GM12874 (cell line): ENCODE results near the gene CA12.

Experiments
- CTCF ChIP-seq: IDR thresholded peaks from 2 replicates; pipeline ENCODE4 v1.5.1; 2011; ENCODE audit warnings: low read depth, mild to moderate bottlenecking, control low read depth, low read length, moderate library complexity; ENCODE audit not compliant: insufficient read depth

The CA12 gene

GRCh38 chr15:63379492-63380150 lies 2.0 kb downstream of the CA12 start:
- no peak for TF ChIP-seq CTCF

GRCh38 chr15:63378946-63379345 lies 2.7 kb downstream of the CA12 start:
- no peak for TF ChIP-seq CTCF

GRCh38 chr15:63374686-63375520 lies 6.7 kb downstream of the CA12 start:
- no peak for TF ChIP-seq CTCF

- TF ChIP-seq CTCF: no peak
Observed at GRCh38 chr15:63373866-63374548, 7.6 kb downstream of the CA12 start.

GRCh38 chr15:63373330-63373729 lies 8.3 kb downstream of the CA12 start:
- no peak for TF ChIP-seq CTCF

GRCh38 chr15:63372753-63373152 lies 8.9 kb downstream of the CA12 start:
- no peak for TF ChIP-seq CTCF

- TF ChIP-seq CTCF: no peak
Observed at GRCh38 chr15:63372018-63372705, 9.5 kb downstream of the CA12 start.
